Neutrophil (primary cell): ENCODE results near the gene SYCP1.

Experiments used
- H3K27ac ChIP-seq: fragments of 200-600 bp; sonication (generic); 2 replicates; pipeline ENCODE4 v1.5.1; 2016; ENCODE audit warnings: mild to moderate bottlenecking, moderate library complexity
- H3K27me3 ChIP-seq: fragments of 200-600 bp; sonication (generic); 2 replicates; pipeline ENCODE4 v1.6.0; 2016; ENCODE audit warnings: mild to moderate bottlenecking
- H3K36me3 ChIP-seq: fragments of 200-600 bp; sonication (generic); 2 replicates; pipeline ENCODE4 v1.5.1; 2017
- H3K4me1 ChIP-seq, 2 experiments: fragments of 200-600 bp in 1 of 2; sonication (generic) in 1 of 2; 1 replicate in 1 of 2; 2 replicates in 1 of 2; pipeline versions ENCODE4 v1.5.1 to v1.6.1; 2013 to 2016; ENCODE audit warnings: low read depth in 1 of 2, low read length in 1 of 2, mild to moderate bottlenecking in 1 of 2, moderate library complexity in 1 of 2; ENCODE audit not compliant: control insufficient read depth in 1 of 2, insufficient read depth in 1 of 2
- H3K4me3 ChIP-seq, 2 experiments: fragments of 200-600 bp in 1 of 2; sonication (generic) in 1 of 2; 1 replicate in 1 of 2; 2 replicates in 1 of 2; pipeline ENCODE4 v1.5.1; 2013 to 2016; ENCODE audit warnings: low read depth in 1 of 2, low read length in 1 of 2, mild to moderate bottlenecking in 1 of 2, moderate library complexity in 1 of 2
- H3K9me3 ChIP-seq: fragments of 200-600 bp; sonication (generic); 2 replicates; pipeline ENCODE4 v1.5.1; 2016
- TF ChIP-seq, protein P1 (sequence below): fragments of 200-600 bp; sonication (generic); IDR thresholded peaks from 2 replicates; pipeline ENCODE4 v1.5.1; 2016; ENCODE audit warnings: antibody characterized with exemption

The SYCP1 gene

DNA sequence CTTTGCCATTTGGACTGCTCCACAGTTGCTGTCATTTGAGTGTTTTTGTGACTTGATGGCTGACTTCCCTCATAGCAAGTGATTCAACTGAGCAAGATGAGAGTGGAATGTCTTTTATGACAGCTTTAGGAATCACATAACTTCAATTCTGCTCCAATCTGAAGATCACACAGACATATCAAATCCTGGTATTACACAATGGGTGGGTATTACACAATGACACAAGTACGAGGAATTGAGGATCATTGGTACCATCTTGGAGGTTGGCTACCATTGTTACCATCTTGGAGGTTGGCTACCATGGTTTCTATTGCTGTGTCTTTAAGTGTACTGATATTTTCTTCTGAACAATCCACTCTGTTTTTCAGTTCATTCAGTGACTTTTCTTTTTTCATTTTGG, 166.5 kb downstream of the SYCP1 start:
- TF ChIP-seq, protein P1, sequence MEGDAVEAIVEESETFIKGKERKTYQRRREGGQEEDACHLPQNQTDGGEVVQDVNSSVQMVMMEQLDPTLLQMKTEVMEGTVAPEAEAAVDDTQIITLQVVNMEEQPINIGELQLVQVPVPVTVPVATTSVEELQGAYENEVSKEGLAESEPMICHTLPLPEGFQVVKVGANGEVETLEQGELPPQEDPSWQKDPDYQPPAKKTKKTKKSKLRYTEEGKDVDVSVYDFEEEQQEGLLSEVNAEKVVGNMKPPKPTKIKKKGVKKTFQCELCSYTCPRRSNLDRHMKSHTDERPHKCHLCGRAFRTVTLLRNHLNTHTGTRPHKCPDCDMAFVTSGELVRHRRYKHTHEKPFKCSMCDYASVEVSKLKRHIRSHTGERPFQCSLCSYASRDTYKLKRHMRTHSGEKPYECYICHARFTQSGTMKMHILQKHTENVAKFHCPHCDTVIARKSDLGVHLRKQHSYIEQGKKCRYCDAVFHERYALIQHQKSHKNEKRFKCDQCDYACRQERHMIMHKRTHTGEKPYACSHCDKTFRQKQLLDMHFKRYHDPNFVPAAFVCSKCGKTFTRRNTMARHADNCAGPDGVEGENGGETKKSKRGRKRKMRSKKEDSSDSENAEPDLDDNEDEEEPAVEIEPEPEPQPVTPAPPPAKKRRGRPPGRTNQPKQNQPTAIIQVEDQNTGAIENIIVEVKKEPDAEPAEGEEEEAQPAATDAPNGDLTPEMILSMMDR: no peak
- H3K27me3 ChIP-seq: peaks cover 15% of the 10 kb centered on the region
- H3K4me1 ChIP-seq: no peaks in the 10 kb centered on the region
- H3K36me3 ChIP-seq: no peaks in the 10 kb centered on the region
- no peaks in the 10 kb centered on the region for H3K9me3 ChIP-seq
- no peak overlapping the region for H3K4me3 ChIP-seq
- H3K27ac ChIP-seq: no peak overlapping the region

DNA sequence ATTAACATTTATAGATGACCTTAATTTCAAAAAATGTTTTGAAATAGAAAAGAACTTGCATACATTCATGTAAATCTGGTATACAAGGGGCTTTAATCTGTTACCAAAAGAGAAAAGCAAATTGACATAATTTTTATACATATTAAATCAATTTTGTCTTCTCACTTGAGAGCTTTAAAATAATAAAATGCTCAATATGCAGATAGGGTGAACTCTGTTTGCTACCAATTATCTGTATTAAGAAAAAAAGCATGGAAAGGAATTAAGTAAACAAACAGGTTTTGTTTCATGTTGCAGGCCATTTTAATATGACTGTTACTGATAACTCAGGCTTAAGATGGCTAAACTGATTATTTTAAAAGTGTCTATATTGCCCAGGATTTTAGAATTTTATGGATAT, 168.9 kb downstream of the SYCP1 start:
- Histone ChIP-seq H3K36me3 (no peaks in the 10 kb centered on the region), H3K27ac (no peak overlapping the region), H3K9me3 (no peaks in the 10 kb centered on the region), H3K27me3 (peaks cover 15% of the 10 kb centered on the region), H3K4me1 (no peaks in the 10 kb centered on the region), H3K4me3 (no peak overlapping the region)
- TF ChIP-seq, protein P1: no peak

DNA sequence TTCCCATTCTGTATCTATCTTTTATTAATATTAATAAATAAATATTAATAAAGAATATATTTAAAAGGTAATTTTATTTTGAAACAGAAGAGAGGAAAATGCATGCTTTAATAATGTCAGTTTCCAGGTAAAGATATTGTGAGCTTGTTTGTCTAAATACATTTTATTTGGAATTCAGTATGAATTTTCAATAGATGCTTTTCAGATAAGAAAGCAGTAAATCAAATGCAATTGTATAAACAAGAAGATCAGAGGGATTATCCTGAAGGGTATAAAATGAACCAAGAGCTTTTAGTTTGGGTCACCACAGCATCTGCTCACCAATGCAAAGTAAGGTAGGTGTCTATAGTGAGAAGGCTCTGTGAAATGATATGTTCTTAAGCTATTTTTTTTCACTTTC, 174.9 kb downstream of the SYCP1 start, which contains the start of gene TSHB:
Gene TSHB, plus strand, starts transcription at position 301 of the 400 bp plus-strand sequence. CDS start 3,537 bp downstream, outside the sequence.
- Histone ChIP-seq H3K27ac (no peak within 1 kb of the TSS), H3K9me3 (no peaks in the 10 kb centered on the region), H3K27me3 (no peaks in the 10 kb centered on the region), H3K4me1 (no peaks in the 10 kb centered on the region), H3K4me3 (no peak within 1 kb of the TSS), H3K36me3 (no peaks in the 10 kb centered on the region)
- TF ChIP-seq, protein P1: no peak

DNA sequence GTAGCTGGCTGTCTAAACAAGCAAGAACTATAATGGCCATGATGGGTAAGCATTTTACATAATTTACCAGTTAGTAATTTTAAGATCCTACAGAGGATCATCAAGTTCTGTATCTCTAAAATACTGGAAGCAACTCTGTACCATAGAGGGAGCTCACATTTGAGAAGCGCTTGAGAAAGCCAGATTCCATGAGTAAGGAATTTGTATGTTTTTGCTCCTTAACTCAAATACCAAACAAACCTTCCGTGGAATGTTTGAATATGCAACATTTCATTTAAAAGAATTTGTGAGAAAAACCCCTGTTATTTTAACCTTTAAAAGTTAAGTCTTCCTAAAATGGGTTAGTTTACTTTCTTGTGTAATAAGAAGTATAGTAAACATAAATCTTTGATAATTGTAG, 176.9 kb downstream of the SYCP1 start:
- H3K27me3 ChIP-seq: no peaks in the 10 kb centered on the region
- TF ChIP-seq, protein P1: no peak
- H3K27ac ChIP-seq: no peak overlapping the region
- H3K4me1 ChIP-seq: no peaks in the 10 kb centered on the region
- H3K9me3 ChIP-seq: no peaks in the 10 kb centered on the region
- H3K4me3 ChIP-seq: no peak overlapping the region
- H3K36me3 ChIP-seq: no peaks in the 10 kb centered on the region

GRCh38 chr1:115035652-115036051, 181.0 kb downstream of the SYCP1 start:
- Histone ChIP-seq H3K36me3 (peaks cover 27% of the 10 kb centered on the region), H3K4me3 (no peak overlapping the region), H3K27me3 (no peaks in the 10 kb centered on the region), H3K9me3 (no peaks in the 10 kb centered on the region), H3K27ac (no peak overlapping the region), H3K4me1 (no peaks in the 10 kb centered on the region)
- TF ChIP-seq, protein P1: no peak
